H9 (cell line): ENCODE measurements around the gene RNF214. TPM values are rescaled to one million over a fixed set of nuclear protein-coding genes. Genes with fewer than 3 reads are reported as not detected.

Experiments
- DNase-seq: peaks from one replicate; pipeline ENCODE4 v3.0.0-alpha.2; 2017
- H2AFZ ChIP-seq: one replicate; pipeline ENCODE4 v1.6.1; 2013; ENCODE audit warnings: mild to moderate bottlenecking, low read length, control low read depth, moderate library complexity
- H2AK5ac ChIP-seq: 2 replicates; pipeline ENCODE4 v1.6.1; 2013; ENCODE audit warnings: low read length, control low read depth, mixed read lengths; ENCODE audit not compliant: insufficient read length
- H2BK120ac ChIP-seq: one replicate; pipeline ENCODE4 v1.6.1; 2013; ENCODE audit warnings: low read depth, mild to moderate bottlenecking, low read length, control low read depth, inconsistent platforms; ENCODE audit not compliant: poor library complexity, severe bottlenecking
- H2BK12ac ChIP-seq: 2 replicates; pipeline ENCODE4 v1.6.1; 2013; ENCODE audit warnings: low read length, control low read depth, mixed read lengths, low read depth; ENCODE audit not compliant: insufficient read length
- H2BK15ac ChIP-seq: 2 replicates; pipeline ENCODE4 v1.6.1; 2013; ENCODE audit warnings: low read depth, low read length, control low read depth
- H2BK20ac ChIP-seq: one replicate; pipeline ENCODE4 v1.6.1; 2013; ENCODE audit warnings: low read depth, mild to moderate bottlenecking, low read length, control low read depth, inconsistent platforms; ENCODE audit not compliant: poor library complexity, severe bottlenecking
- H2BK5ac ChIP-seq: 2 replicates; pipeline ENCODE4 v1.6.1; 2013; ENCODE audit warnings: low read length, control low read depth, mixed read lengths; ENCODE audit not compliant: insufficient read length
- H3K14ac ChIP-seq: 2 replicates; pipeline ENCODE4 v1.6.1; 2013; ENCODE audit warnings: low read length, control low read depth; ENCODE audit not compliant: insufficient read depth
- H3K18ac ChIP-seq: 2 replicates; pipeline ENCODE4 v1.6.1; 2013; ENCODE audit warnings: low read depth, mild to moderate bottlenecking, mixed read lengths, low read length, control low read depth; ENCODE audit not compliant: insufficient read length
- H3K23ac ChIP-seq: 2 replicates; pipeline ENCODE4 v1.6.1; 2013; ENCODE audit warnings: low read length, control low read depth, mixed read lengths, low read depth; ENCODE audit not compliant: insufficient read length
- H3K23me2 ChIP-seq: 2 replicates; pipeline ENCODE4 v1.6.1; 2013; ENCODE audit warnings: low read depth, mild to moderate bottlenecking, mixed read lengths, low read length, control low read depth; ENCODE audit not compliant: insufficient read length, poor library complexity, severe bottlenecking
- H3K27ac ChIP-seq: 2 replicates; pipeline ENCODE4 v1.5.1; 2013; ENCODE audit warnings: low read length, control low read depth, mixed read lengths, low read depth; ENCODE audit not compliant: insufficient read length
- H3K27me3 ChIP-seq: 2 replicates; pipeline ENCODE4 v1.6.1; 2013; ENCODE audit warnings: low read length, control low read depth, inconsistent platforms; ENCODE audit not compliant: insufficient read depth
- H3K4ac ChIP-seq: 2 replicates; pipeline ENCODE4 v1.6.1; 2013; ENCODE audit warnings: low read depth, mild to moderate bottlenecking, control low read depth, inconsistent platforms, low read length, moderate library complexity
- H3K4me1 ChIP-seq: 2 replicates; pipeline ENCODE4 v1.6.1; 2013; ENCODE audit warnings: low read length, control low read depth, inconsistent platforms; ENCODE audit not compliant: insufficient read depth
- H3K4me2 ChIP-seq: 2 replicates; pipeline ENCODE4 v1.6.1; 2013; ENCODE audit warnings: low read length, control low read depth, mixed read lengths; ENCODE audit not compliant: insufficient read length, insufficient read depth
- H3K56ac ChIP-seq: 2 replicates; pipeline ENCODE4 v1.6.1; 2013; ENCODE audit warnings: low read depth, mild to moderate bottlenecking, mixed read lengths, low read length, control low read depth; ENCODE audit not compliant: insufficient read length
- H3K79me1 ChIP-seq: 2 replicates; pipeline ENCODE4 v1.6.1; 2013; ENCODE audit warnings: low read depth, mild to moderate bottlenecking, moderate library complexity, low read length, control low read depth, inconsistent platforms; ENCODE audit not compliant: insufficient read depth, poor library complexity, severe bottlenecking
- H3K79me2 ChIP-seq: 2 replicates; pipeline ENCODE4 v1.6.1; 2013; ENCODE audit warnings: low read length, control low read depth, inconsistent platforms; ENCODE audit not compliant: insufficient read depth
- H3K9ac ChIP-seq: 2 replicates; pipeline ENCODE4 v1.6.1; 2013; ENCODE audit warnings: low read length, control low read depth, mixed read lengths; ENCODE audit not compliant: insufficient read length; ENCODE audit errors: extremely low read depth
- H3K9me3 ChIP-seq: one replicate; pipeline ENCODE4 v1.6.1; 2013; ENCODE audit warnings: low read depth, low read length, inconsistent platforms; ENCODE audit not compliant: control insufficient read depth
- H3T11ph ChIP-seq: one replicate; pipeline ENCODE4 v1.6.1; 2013; ENCODE audit warnings: mild to moderate bottlenecking, low read length, control low read depth, inconsistent platforms
- H4K20me1 ChIP-seq: one replicate; pipeline ENCODE4 v1.6.1; 2013; ENCODE audit not compliant: control insufficient read depth, insufficient read length, insufficient read depth
- H4K5ac ChIP-seq: 2 replicates; pipeline ENCODE4 v1.6.1; 2013; ENCODE audit warnings: low read depth, mild to moderate bottlenecking, mixed read lengths, low read length, control low read depth; ENCODE audit not compliant: insufficient read length
- H4K8ac ChIP-seq: replicated peaks from 2 replicates; pipeline ENCODE4 v1.6.1; 2013; ENCODE audit warnings: low read length, control low read depth, mixed read lengths, low read depth; ENCODE audit not compliant: insufficient read length
- H4K91ac ChIP-seq: 2 replicates; pipeline ENCODE4 v1.6.1; 2013; ENCODE audit warnings: low read depth, mild to moderate bottlenecking, moderate library complexity, mixed read lengths, low read length, control low read depth; ENCODE audit not compliant: insufficient read length
- H3K27ac Mint-ChIP-seq, 3 experiments: 2 replicates in 2 of 3; 3 replicates in 1 of 3; pipeline ENCODE4 v1.8.0; 2020 to 2021; ENCODE audit warnings: mixed read lengths in 3 of 3, mild to moderate bottlenecking in 1 of 3, moderate library complexity in 1 of 3
- H3K27me3 Mint-ChIP-seq: 2 replicates; pipeline ENCODE4 v1.8.0; 2021; ENCODE audit warnings: low read depth, mild to moderate bottlenecking, moderate library complexity, mixed read lengths
- H3K36me3 Mint-ChIP-seq, 3 experiments: 2 replicates in 2 of 3; 3 replicates in 1 of 3; pipeline ENCODE4 v1.8.0; 2020 to 2021; ENCODE audit warnings: low read depth in 3 of 3, mixed read lengths in 3 of 3; ENCODE audit not compliant: insufficient read depth in 1 of 3
- H3K4me1 Mint-ChIP-seq, 2 experiments: 2 replicates each; pipeline ENCODE4 v1.8.0; 2020; ENCODE audit warnings: mixed read lengths in 2 of 2
- H3K4me3 Mint-ChIP-seq, 2 experiments: 2 replicates in 1 of 2; 3 replicates in 1 of 2; pipeline ENCODE4 v1.8.0; 2020 to 2021; ENCODE audit warnings: mild to moderate bottlenecking in 2 of 2, mixed read lengths in 2 of 2, moderate library complexity in 1 of 2
- H3K9me3 Mint-ChIP-seq, 2 experiments: 2 replicates in 1 of 2; 3 replicates in 1 of 2; pipeline ENCODE4 v1.8.0; 2020; ENCODE audit warnings: mild to moderate bottlenecking in 2 of 2, mixed read lengths in 2 of 2, moderate library complexity in 1 of 2
- WGBS: extraction: QIAGEN DNeasy Blood & Tissue Kit; methylation state at CpG from one replicate; pipeline ENCODE4 v1.1.7; 2013; ENCODE audit warnings: missing lambda C conversion rate, low lambda C conversion rate, mixed read lengths; ENCODE audit not compliant: insufficient read length; ENCODE audit errors: extremely low coverage; 5-methylcytosine and 5-hydroxymethylcytosine counted together
- total RNA-seq: library from RNA; stranded (reverse); gene quantifications from 2 replicates; pipeline ENCODE4 v1.2.1, GENCODE V29; 2021
- TF ChIP-seq, protein P1 (sequence below): fragments of 200-600 bp; sonication (generic); conservative IDR thresholded peaks from 3 replicates; pipeline ENCODE4 v1.8.0; 2021; ENCODE audit warnings: antibody characterized with exemption, mild to moderate bottlenecking

The RNF214 gene
- total RNA-seq, 1 experiment from 2014 or later: 26.0 TPM

DNA sequence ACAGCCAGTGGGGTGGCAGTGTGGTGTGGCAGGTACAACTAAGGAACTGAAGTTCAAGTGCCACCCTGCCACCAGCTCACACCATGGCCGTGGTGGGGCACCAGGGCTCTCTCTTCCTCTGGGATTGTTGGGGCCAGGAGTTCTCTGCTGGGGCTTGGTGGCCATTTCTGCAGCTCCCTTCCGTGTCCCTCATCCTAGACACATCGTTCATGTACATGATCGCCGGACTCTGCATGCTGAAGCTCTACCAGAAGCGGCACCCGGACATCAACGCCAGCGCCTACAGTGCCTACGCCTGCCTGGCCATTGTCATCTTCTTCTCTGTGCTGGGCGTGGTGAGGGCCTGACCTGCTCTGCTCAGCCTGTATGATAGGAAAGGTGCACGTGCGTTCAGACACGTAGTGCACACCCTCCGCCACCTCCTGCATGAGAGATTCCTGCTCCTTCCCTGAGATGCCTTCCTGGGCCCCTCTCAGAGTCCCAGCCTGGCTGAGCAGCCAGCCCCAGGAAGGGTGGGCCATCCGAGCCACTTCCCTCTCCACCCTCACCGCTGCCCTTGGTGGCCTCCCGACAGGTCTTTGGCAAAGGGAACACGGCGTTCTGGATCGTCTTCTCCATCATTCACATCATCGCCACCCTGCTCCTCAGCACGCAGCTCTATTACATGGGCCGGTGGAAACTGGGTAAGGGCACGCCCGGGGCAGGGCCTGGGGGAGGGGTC lies 40.6 kb upstream of the RNF214 start:
- no peak overlapping the region for H3K4me3 Mint-ChIP-seq
- Histone ChIP-seq H2BK120ac (no peak overlapping the region), H3K56ac (no peak overlapping the region), H4K8ac (no peak overlapping the region), H3K79me2 (no peaks in the 10 kb centered on the region), H2AK5ac (no peak overlapping the region), H3K79me1 (no peaks in the 10 kb centered on the region), H3K14ac (no peak overlapping the region), H2BK12ac (no peak overlapping the region), H2BK20ac (no peak overlapping the region), H3K9ac (no peak overlapping the region), H2BK5ac (no peak overlapping the region), H3K4me1 (no peaks in the 10 kb centered on the region), H3K23me2 (no peaks in the 10 kb centered on the region), H4K20me1 (no peaks in the 10 kb centered on the region), H3T11ph (no peak overlapping the region), H3K18ac (no peak overlapping the region), H3K4ac (no peak overlapping the region), H3K23ac (no peak overlapping the region), H3K27ac (no peak overlapping the region), H3K4me2 (no peak overlapping the region), H3K9me3 (no peaks in the 10 kb centered on the region), H4K5ac (no peak overlapping the region), H2BK15ac (no peak overlapping the region), H3K27me3 (no peaks in the 10 kb centered on the region), H2AFZ (no peak overlapping the region), H4K91ac (no peak overlapping the region)
- H3K4me1 Mint-ChIP-seq: no peaks in the 10 kb centered on the region; a peak in 1 of 4 replicates
- no peak for DNase-seq
- no peaks in the 10 kb centered on the region for H3K27me3 Mint-ChIP-seq
- H3K9me3 Mint-ChIP-seq: no peaks in the 10 kb centered on the region
- peaks cover 3 to 49% (median 27%) of the 10 kb centered on the region in 3 experiments; a peak in 6 of 7 replicates for H3K36me3 Mint-ChIP-seq
- TF ChIP-seq, protein P1, sequence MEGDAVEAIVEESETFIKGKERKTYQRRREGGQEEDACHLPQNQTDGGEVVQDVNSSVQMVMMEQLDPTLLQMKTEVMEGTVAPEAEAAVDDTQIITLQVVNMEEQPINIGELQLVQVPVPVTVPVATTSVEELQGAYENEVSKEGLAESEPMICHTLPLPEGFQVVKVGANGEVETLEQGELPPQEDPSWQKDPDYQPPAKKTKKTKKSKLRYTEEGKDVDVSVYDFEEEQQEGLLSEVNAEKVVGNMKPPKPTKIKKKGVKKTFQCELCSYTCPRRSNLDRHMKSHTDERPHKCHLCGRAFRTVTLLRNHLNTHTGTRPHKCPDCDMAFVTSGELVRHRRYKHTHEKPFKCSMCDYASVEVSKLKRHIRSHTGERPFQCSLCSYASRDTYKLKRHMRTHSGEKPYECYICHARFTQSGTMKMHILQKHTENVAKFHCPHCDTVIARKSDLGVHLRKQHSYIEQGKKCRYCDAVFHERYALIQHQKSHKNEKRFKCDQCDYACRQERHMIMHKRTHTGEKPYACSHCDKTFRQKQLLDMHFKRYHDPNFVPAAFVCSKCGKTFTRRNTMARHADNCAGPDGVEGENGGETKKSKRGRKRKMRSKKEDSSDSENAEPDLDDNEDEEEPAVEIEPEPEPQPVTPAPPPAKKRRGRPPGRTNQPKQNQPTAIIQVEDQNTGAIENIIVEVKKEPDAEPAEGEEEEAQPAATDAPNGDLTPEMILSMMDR: no peak
- peak overlapping the region in 2 of 3 experiments; percentile 9 to 34; a peak in 2 of 7 replicates for H3K27ac Mint-ChIP-seq
- WGBS: no CpG with 5 or more reads among the region's 26 CpGs
